ENCODE measurements around the gene RAD51B. TPM values are rescaled to one million over a fixed set of nuclear protein-coding genes. Genes with fewer than 3 reads are reported as not detected.

Gene RAD51B
- total RNA-seq, 1 experiment from 2014 or later: 14.2 TPM

GRCh38 chr14:68372368-68372767 lies 552.8 kb downstream of the RAD51B start:
- Mint-ChIP-seq H3K4me1 (peaks cover 34% of the 10 kb centered on the region), H3K36me3 (no peaks in the 10 kb centered on the region)
- no peak for TF ChIP-seq JAZF1 (CRISPR knock-in tag; IDR thresholded peaks at IDR 0.05)
- TF ChIP-seq ATF6 (CRISPR knock-in tag; IDR thresholded peaks at IDR 0.05): no peak
- no peak for TF ChIP-seq RORB (CRISPR knock-in tag; IDR thresholded peaks at IDR 0.05)
- no peak for TF ChIP-seq E2F4 (CRISPR knock-in tag; IDR thresholded peaks at IDR 0.05; ENCODE audit: borderline replicate concordance, low read depth)
- TF ChIP-seq MXD4 (CRISPR knock-in tag; IDR thresholded peaks at IDR 0.05; ENCODE audit: borderline replicate concordance): no peak
- TF ChIP-seq ZNF425 (CRISPR knock-in tag; conservative IDR thresholded peaks at IDR 0.05): no peak
- TF ChIP-seq TEAD1 (CRISPR knock-in tag; IDR thresholded peaks at IDR 0.05): no peak
- TF ChIP-seq ZNF532 (CRISPR knock-in tag; IDR thresholded peaks at IDR 0.05; ENCODE audit: borderline replicate concordance): no peak
- TF ChIP-seq NR2C2 (CRISPR knock-in tag; IDR thresholded peaks at IDR 0.05): no peak
- no peak for TF ChIP-seq ZBTB43 (CRISPR knock-in tag; IDR thresholded peaks at IDR 0.05)
- TF ChIP-seq MYBL2 (CRISPR knock-in tag; IDR thresholded peaks at IDR 0.05): no peak
- no peak for TF ChIP-seq TCF7 (CRISPR knock-in tag; IDR thresholded peaks at IDR 0.05; ENCODE audit: low read depth)
- no peak for TF ChIP-seq PREB (CRISPR knock-in tag; IDR thresholded peaks at IDR 0.05; ENCODE audit: borderline replicate concordance)
- TF ChIP-seq JUN (CRISPR knock-in tag; IDR thresholded peaks at IDR 0.05): no peak
- TF ChIP-seq ATF2 (CRISPR knock-in tag; IDR thresholded peaks at IDR 0.05; ENCODE audit: borderline replicate concordance, low read depth): no peak
- no peak for TF ChIP-seq ZNF121 (CRISPR knock-in tag; IDR thresholded peaks at IDR 0.05)
- no peak for TF ChIP-seq ZNF423 (CRISPR knock-in tag; IDR thresholded peaks at IDR 0.05)
- no peak for TF ChIP-seq OVOL2 (CRISPR knock-in tag; IDR thresholded peaks at IDR 0.05; ENCODE audit: borderline replicate concordance)
- no peak for TF ChIP-seq ZNF396 (CRISPR knock-in tag; IDR thresholded peaks at IDR 0.05; ENCODE audit: borderline replicate concordance)

More at GRCh38 chr14:68372368-68372767, 552.8 kb downstream of the RAD51B start:
- POLR2A ChIA-PET: no interaction called here
- DNase-seq (ENCODE audit: low spot score) (no peak), ATAC-seq (peak; percentile 95)
- peaks cover 9% of the 10 kb centered on the region; the same call in 1 of the 2 replicates for H3K27me3 Mint-ChIP-seq (ENCODE audit: low read depth)
- no peak overlapping the region; the same call in 1 of the 2 replicates for H3K27ac Mint-ChIP-seq
- CTCF ChIA-PET: no interaction called here
- peaks cover 6% of the 10 kb centered on the region; the same call in 1 of the 2 replicates for H3K9me3 Mint-ChIP-seq
- H3K4me3 Mint-ChIP-seq: no peak overlapping the region
